PC-3 (cell line): ENCODE results near the gene NEK4.

Source experiments
- CTCF ChIP-seq: fragments of 300-600 bp; sonication (generic); conservative IDR thresholded peaks from 2 replicates; pipeline ENCODE4 v1.5.1; 2017; ENCODE audit warnings: antibody characterized with exemption, low read depth, mild to moderate bottlenecking, low read length
- EZH2 ChIP-seq: fragments of 300-600 bp; sonication (generic); IDR thresholded peaks from one replicate; pipeline ENCODE4 v1.6.1; 2017; ENCODE audit warnings: antibody characterized with exemption, mild to moderate bottlenecking, low read length; ENCODE audit not compliant: unreplicated experiment
- EZH2phosphoT487 ChIP-seq: fragments of 300-600 bp; sonication (generic); IDR thresholded peaks from 2 replicates; pipeline ENCODE4 v1.6.1; 2018; ENCODE audit warnings: mild to moderate bottlenecking, antibody characterized with exemption, low read length, borderline replicate concordance

DNA sequence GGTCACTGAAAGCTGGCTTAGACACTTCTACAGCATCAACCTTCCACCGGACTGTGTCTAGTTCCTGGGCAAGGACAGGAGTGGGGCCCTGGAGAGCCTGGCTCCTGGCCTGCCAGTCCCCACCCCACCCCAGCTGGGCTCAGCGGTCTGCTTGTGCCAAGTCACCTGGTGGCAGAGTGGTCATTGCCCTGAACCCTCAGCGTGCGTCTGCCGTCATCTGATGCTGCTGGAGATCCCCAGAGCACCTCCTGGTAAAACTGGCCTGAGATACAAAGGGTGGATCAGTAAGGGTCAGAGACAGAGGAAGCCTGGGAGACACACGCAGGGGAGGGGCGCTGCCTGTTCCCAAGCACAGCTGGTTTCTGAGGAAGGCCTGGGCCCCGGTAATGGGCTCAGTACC lies 43.1 kb upstream of the NEK4 start:
- TF ChIP-seq CTCF, result no peak
- TF ChIP-seq EZH2, result no peak
- no peak for TF ChIP-seq EZH2phosphoT487
